Measurements from ENCODE around the gene PACSIN2. TPM values are rescaled to one million over a fixed set of nuclear protein-coding genes. Genes with fewer than 3 reads are reported as not detected.

Gene PACSIN2
- total and polyA plus RNA-seq, 10 of the 15 experiments (the other 5 are each of a cell fraction or from before 2014, with no cell fraction given), result 0.93 to 78.7 (median 46.8) TPM

GRCh38 chr22:42932857-42933484 lies 82.0 kb downstream of the PACSIN2 start:
- DNase-seq (ENCODE audit: low read depth, low spot score), result no peak
- Histone ChIP-seq H4K20me1 (ENCODE audit: control insufficient read depth, insufficient read depth) (no peaks in the 10 kb centered on the region), H3K27ac (ENCODE audit: control insufficient read depth, insufficient read depth) (peak overlapping the region; percentile 99), H3K4me2 (ENCODE audit: control insufficient read depth, insufficient read depth) (peak overlapping the region; percentile 98), H3K4me1 (ENCODE audit: control insufficient read depth, insufficient read depth, low read length) (peaks cover 87% of the 10 kb centered on the region), H3K79me2 (ENCODE audit: control insufficient read depth, insufficient read depth, low read length) (peaks cover 88% of the 10 kb centered on the region), H3K9me3 (replicated peaks; ENCODE audit: control insufficient read depth, insufficient read depth, low read length) (no peaks in the 10 kb centered on the region; the same call in 2 of the 3 replicates), H2AFZ (ENCODE audit: control insufficient read depth, low read depth, low read length) (no peak overlapping the region), H3K27me3 (replicated peaks in 1 of 2; ENCODE audit: control insufficient read depth in 2 of 2, insufficient read depth in 2 of 2, low read length in 1 of 2) (no peaks in the 10 kb centered on the region), H3K36me3 (ENCODE audit: control insufficient read depth in 2 of 2, insufficient read depth in 2 of 2, low read length in 1 of 2) (no peaks in the 10 kb centered on the region), H3K9ac (ENCODE audit: control insufficient read depth, insufficient read depth, low read length) (peak overlapping the region; percentile 91), H3K4me3 (peak overlapping the region; percentile 74)
- TSS peak; percentile 90 for BruUV-seq (replicated peaks)
- ATAC-seq, result peak; percentile 2
- WGBS (ENCODE audit: insufficient coverage, insufficient replicate concordance, low lambda C conversion rate, missing lambda C conversion rate), result 46% methylated on average over 4 of the region's 4 CpGs
- intact Hi-C loops (cut with micrococcal nuclease; ENCODE audit: unreplicated experiment), result loop anchor here (2.0 to 5.0 kb wide), 3 partner anchors 34 to 79 kb away; no protein-coding TSS in a partner anchor
- POLR2A ChIA-PET, result interaction anchor here (0.5 to 1.4 kb wide), 8 partner anchors 13 to 1630 kb away, joined by 3 to 6 read pairs (median 4); no protein-coding TSS in a partner anchor
- RAD21 ChIA-PET (ENCODE audit: unreplicated experiment), result interaction anchor here (0.7 to 2.6 kb wide), 7 partner anchors 32 to 101 kb away, joined by 4 to 15 read pairs (median 8); no protein-coding TSS in a partner anchor
- in situ Hi-C loops (cut with MboI), result no loop called here
- no peak for FAIRE-seq
- CTCF ChIA-PET, result interaction anchor here (0.7 to 3.0 kb wide), 6 partner anchors 11 to 111 kb away, joined by 3 to 15 read pairs (median 6); no protein-coding TSS in a partner anchor
- TF ChIP-seq CBX5 (IDR thresholded peaks at IDR 0.05; ENCODE audit: low read depth) (0 out of 2 replicates have a peak, but pooled peaks have one; percentile 27), POLR2AphosphoS2 (IDR thresholded peaks at IDR 0.05; ENCODE audit: low read depth, low read length) (no peak), E2F8 (IDR thresholded peaks at IDR 0.05; ENCODE audit: low read depth, partially characterized antibody) (no peak), CREB1 (IDR thresholded peaks at IDR 0.05; ENCODE audit: low read depth) (no peak), LARP7 (IDR thresholded peaks at IDR 0.05) (no peak), EED (IDR thresholded peaks at IDR 0.05; ENCODE audit: low read depth) (no peak), MLLT1 (IDR thresholded peaks at IDR 0.05) (peak; percentile 80), PML (IDR thresholded peaks at IDR 0.05; ENCODE audit: low read length) (peak; percentile 5; the same call in 1 of the 2 replicates), KAT2A (conservative IDR thresholded peaks at IDR 0.05; ENCODE audit: control insufficient read depth, low read depth, low read length) (no peak), MTA3 (IDR thresholded peaks at IDR 0.05; ENCODE audit: borderline replicate concordance, low read length) (0 out of 2 replicates have a peak, but pooled peaks have one; percentile 46), NR2C1 (IDR thresholded peaks at IDR 0.05) (no peak), CBX3 (IDR thresholded peaks at IDR 0.05; ENCODE audit: borderline replicate concordance, low read depth) (no peak), EZH2 (IDR thresholded peaks at IDR 0.05; ENCODE audit: borderline replicate concordance, control insufficient read depth, low read depth, low read length) (no peak)
- SMC1A ChIA-PET (ENCODE audit: uncharacterized antibody, unreplicated experiment), result interaction anchor here (1.5 to 4.8 kb wide), 11 partner anchors 10 to 68 kb away, joined by 5 to 35 read pairs (median 8); no protein-coding TSS in a partner anchor

Data from GM12878 (cell line).